ENCODE data around the gene BIRC6.

GRCh38 chr2:32430804-32431203 lies 74.0 kb downstream of the BIRC6 start:
- TF ChIP-seq, protein P1, sequence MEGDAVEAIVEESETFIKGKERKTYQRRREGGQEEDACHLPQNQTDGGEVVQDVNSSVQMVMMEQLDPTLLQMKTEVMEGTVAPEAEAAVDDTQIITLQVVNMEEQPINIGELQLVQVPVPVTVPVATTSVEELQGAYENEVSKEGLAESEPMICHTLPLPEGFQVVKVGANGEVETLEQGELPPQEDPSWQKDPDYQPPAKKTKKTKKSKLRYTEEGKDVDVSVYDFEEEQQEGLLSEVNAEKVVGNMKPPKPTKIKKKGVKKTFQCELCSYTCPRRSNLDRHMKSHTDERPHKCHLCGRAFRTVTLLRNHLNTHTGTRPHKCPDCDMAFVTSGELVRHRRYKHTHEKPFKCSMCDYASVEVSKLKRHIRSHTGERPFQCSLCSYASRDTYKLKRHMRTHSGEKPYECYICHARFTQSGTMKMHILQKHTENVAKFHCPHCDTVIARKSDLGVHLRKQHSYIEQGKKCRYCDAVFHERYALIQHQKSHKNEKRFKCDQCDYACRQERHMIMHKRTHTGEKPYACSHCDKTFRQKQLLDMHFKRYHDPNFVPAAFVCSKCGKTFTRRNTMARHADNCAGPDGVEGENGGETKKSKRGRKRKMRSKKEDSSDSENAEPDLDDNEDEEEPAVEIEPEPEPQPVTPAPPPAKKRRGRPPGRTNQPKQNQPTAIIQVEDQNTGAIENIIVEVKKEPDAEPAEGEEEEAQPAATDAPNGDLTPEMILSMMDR (IDR thresholded peaks at IDR 0.05), result no peak
- TF ChIP-seq ZNF423 (CRISPR knock-in tag; IDR thresholded peaks at IDR 0.05) (no peak), GABPB1 (CRISPR knock-in tag; IDR thresholded peaks at IDR 0.05) (no peak), ZNF671 (CRISPR knock-in tag; IDR thresholded peaks at IDR 0.05) (no peak), CBFB (CRISPR knock-in tag; IDR thresholded peaks at IDR 0.05; ENCODE audit: low read depth) (no peak), MAX (CRISPR knock-in tag; IDR thresholded peaks at IDR 0.05) (no peak), SP1 (CRISPR knock-in tag; conservative IDR thresholded peaks at IDR 0.05) (no peak), NR2C2 (CRISPR knock-in tag; IDR thresholded peaks at IDR 0.05) (no peak), IRF2 (CRISPR knock-in tag; IDR thresholded peaks at IDR 0.05; ENCODE audit: borderline replicate concordance, low read depth) (no peak), ETV6 (CRISPR knock-in tag; IDR thresholded peaks at IDR 0.05) (no peak), TEAD4 (CRISPR knock-in tag; IDR thresholded peaks at IDR 0.05) (no peak), SOX15 (CRISPR knock-in tag; IDR thresholded peaks at IDR 0.05) (no peak)
- TF ChIP-seq, protein P2, sequence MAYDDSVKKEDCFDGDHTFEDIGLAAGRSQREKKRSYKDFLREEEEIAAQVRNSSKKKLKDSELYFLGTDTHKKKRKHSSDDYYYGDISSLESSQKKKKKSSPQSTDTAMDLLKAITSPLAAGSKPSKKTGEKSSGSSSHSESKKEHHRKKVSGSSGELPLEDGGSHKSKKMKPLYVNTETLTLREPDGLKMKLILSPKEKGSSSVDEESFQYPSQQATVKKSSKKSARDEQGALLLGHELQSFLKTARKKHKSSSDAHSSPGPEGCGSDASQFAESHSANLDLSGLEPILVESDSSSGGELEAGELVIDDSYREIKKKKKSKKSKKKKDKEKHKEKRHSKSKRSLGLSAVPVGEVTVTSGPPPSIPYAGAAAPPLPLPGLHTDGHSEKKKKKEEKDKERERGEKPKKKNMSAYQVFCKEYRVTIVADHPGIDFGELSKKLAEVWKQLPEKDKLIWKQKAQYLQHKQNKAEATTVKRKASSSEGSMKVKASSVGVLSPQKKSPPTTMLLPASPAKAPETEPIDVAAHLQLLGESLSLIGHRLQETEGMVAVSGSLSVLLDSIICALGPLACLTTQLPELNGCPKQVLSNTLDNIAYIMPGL (CRISPR knock-in tag; IDR thresholded peaks at IDR 0.05), result no peak
- TF ChIP-seq, protein P3, sequence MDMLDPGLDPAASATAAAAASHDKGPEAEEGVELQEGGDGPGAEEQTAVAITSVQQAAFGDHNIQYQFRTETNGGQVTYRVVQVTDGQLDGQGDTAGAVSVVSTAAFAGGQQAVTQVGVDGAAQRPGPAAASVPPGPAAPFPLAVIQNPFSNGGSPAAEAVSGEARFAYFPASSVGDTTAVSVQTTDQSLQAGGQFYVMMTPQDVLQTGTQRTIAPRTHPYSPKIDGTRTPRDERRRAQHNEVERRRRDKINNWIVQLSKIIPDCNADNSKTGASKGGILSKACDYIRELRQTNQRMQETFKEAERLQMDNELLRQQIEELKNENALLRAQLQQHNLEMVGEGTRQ (CRISPR knock-in tag; IDR thresholded peaks at IDR 0.05), result no peak
